GM12801 (cell line): ENCODE measurements around the gene PRKAR1B.

Experiments used
- CTCF ChIP-seq: IDR thresholded peaks from one replicate; pipeline ENCODE4 v1.5.1; 2011; ENCODE audit warnings: control low read depth; ENCODE audit not compliant: insufficient read length; ENCODE audit errors: extremely low read depth

PRKAR1B gene

GRCh38 chr7:763762-764161, 36.7 kb upstream of the PRKAR1B start:
- no peak for TF ChIP-seq CTCF

- no peak for TF ChIP-seq CTCF
Measured at GRCh38 chr7:762885-763284, 35.8 kb upstream of the PRKAR1B start.

- no peak for TF ChIP-seq CTCF
Measured at GRCh38 chr7:761631-762030, 34.5 kb upstream of the PRKAR1B start.

- TF ChIP-seq CTCF: no peak
Measured at GRCh38 chr7:761101-761500, 34.0 kb upstream of the PRKAR1B start.

- no peak for TF ChIP-seq CTCF
Measured at GRCh38 chr7:760006-760405, 32.9 kb upstream of the PRKAR1B start.

GRCh38 chr7:759569-759968, 32.5 kb upstream of the PRKAR1B start:
- no peak for TF ChIP-seq CTCF

- TF ChIP-seq CTCF: no peak
Measured at GRCh38 chr7:757741-758163, 30.7 kb upstream of the PRKAR1B start.
